KMS-11 (cell line): ENCODE data around the gene ANKRD30B.

ENCODE experiments used
- H2AFZ ChIP-seq: fragments of 200-600 bp; sonication (generic); 2 replicates; pipeline ENCODE4 v1.6.1; 2016; ENCODE audit warnings: antibody characterized with exemption, mixed run types, low read depth
- H3K27ac ChIP-seq: fragments of 200-600 bp; sonication (generic); 2 replicates; pipeline ENCODE4 v1.6.1; 2016; ENCODE audit warnings: mild to moderate bottlenecking, mixed run types
- H3K27me3 ChIP-seq: fragments of 200-600 bp; sonication (generic); 2 replicates; pipeline ENCODE4 v1.6.1; 2017; ENCODE audit warnings: mild to moderate bottlenecking, low read depth, mixed run types, moderate library complexity; ENCODE audit not compliant: insufficient read depth
- H3K36me3 ChIP-seq: fragments of 200-600 bp; sonication (generic); 2 replicates; pipeline ENCODE4 v1.6.1; 2017; ENCODE audit warnings: mild to moderate bottlenecking, mixed run types; ENCODE audit not compliant: insufficient read depth
- H3K4me1 ChIP-seq: fragments of 200-600 bp; sonication (generic); 2 replicates; pipeline ENCODE4 v1.6.1; 2016; ENCODE audit warnings: mild to moderate bottlenecking, low read depth, mixed run types; ENCODE audit not compliant: poor library complexity, severe bottlenecking
- H3K4me2 ChIP-seq: fragments of 200-600 bp; sonication (generic); 2 replicates; pipeline ENCODE4 v1.7.0; 2016; ENCODE audit warnings: mild to moderate bottlenecking, mixed run types
- H3K4me3 ChIP-seq: fragments of 200-600 bp; sonication (generic); IDR thresholded peaks from 2 replicates; pipeline ENCODE4 v1.6.1; 2017; ENCODE audit warnings: low read depth, low read length, mixed read lengths; ENCODE audit not compliant: insufficient read depth
- H3K79me2 ChIP-seq: fragments of 200-600 bp; sonication (generic); 2 replicates; pipeline ENCODE4 v1.6.1; 2016; ENCODE audit warnings: low read depth, mixed run types; ENCODE audit not compliant: insufficient read depth
- H3K9ac ChIP-seq: fragments of 200-600 bp; sonication (generic); 2 replicates; pipeline ENCODE4 v1.6.1; 2016; ENCODE audit warnings: mild to moderate bottlenecking, mixed run types
- H4K20me1 ChIP-seq: fragments of 200-600 bp; sonication (generic); 2 replicates; pipeline ENCODE4 v1.6.1; 2016; ENCODE audit warnings: mild to moderate bottlenecking, mixed run types; ENCODE audit not compliant: insufficient read depth
- CTCF ChIP-seq: fragments of 200-600 bp; sonication (generic); conservative IDR thresholded peaks from 2 replicates; pipeline ENCODE4 v1.6.1; 2017; ENCODE audit warnings: low read depth, mild to moderate bottlenecking, antibody characterized with exemption, low read length, moderate library complexity, mixed read lengths

Gene ANKRD30B

GRCh38 chr18:14900435-14900834, 152.5 kb downstream of the ANKRD30B start:
- H3K4me3 ChIP-seq, result no peak overlapping the region
- H3K4me2 ChIP-seq, result no peak overlapping the region
- H3K4me1 ChIP-seq, result no peaks in the 10 kb centered on the region
- H2AFZ ChIP-seq, result no peak overlapping the region
- no peak overlapping the region for H3K27ac ChIP-seq
- no peaks in the 10 kb centered on the region for H3K36me3 ChIP-seq
- no peaks in the 10 kb centered on the region for H3K27me3 ChIP-seq
- no peaks in the 10 kb centered on the region for H3K79me2 ChIP-seq
- H3K9ac ChIP-seq, result no peak overlapping the region
- no peak for TF ChIP-seq CTCF
- H4K20me1 ChIP-seq, result no peaks in the 10 kb centered on the region
